ENCODE data around the gene SPRR2F. TPM values are rescaled to one million over a fixed set of nuclear protein-coding genes. Genes with fewer than 3 reads are reported as not detected.
"Not testable (repeated sequence)": the region's sequence is repeated elsewhere in the genome, so short reads cannot be mapped to it uniquely, and the experiment has no call there.

Gene SPRR2F
- not detected for total RNA-seq
- long read RNA-seq, result 0 reads

- no peak for DNase-seq (ENCODE audit: low spot score)
- intact Hi-C loops (cut with DNase I), result no loop called here
Measured at GRCh38 chr1:153113416-153113815, at the start of gene SPRR2F. Gene SPRR2F (minus strand): TSS chr1:153113516. CDS start chr1:153112733, 783 bp downstream.

GRCh38 chr1:153155541-153155940 is 42.2 kb upstream of the SPRR2F start:
- intact Hi-C loops (cut with DNase I), result no loop called here
- DNase-seq (ENCODE audit: low spot score), result no peak

- DNase-seq (ENCODE audit: low spot score), result no peak
- intact Hi-C loops (cut with DNase I), result no loop called here
Measured at GRCh38 chr1:153152481-153152880, 39.2 kb upstream of the SPRR2F start.

GRCh38 chr1:153150846-153151245 is 37.5 kb upstream of the SPRR2F start, which contains the start of gene SPRR2G:
Gene SPRR2G (minus strand): TSS chr1:153150890. CDS start chr1:153150110, 780 bp downstream.
- intact Hi-C loops (cut with DNase I), result no loop called here
- DNase-seq (ENCODE audit: low spot score), result no peak

- intact Hi-C loops (cut with DNase I), result no loop called here
- DNase-seq (ENCODE audit: low spot score), result no peak
Measured at GRCh38 chr1:153141377-153141776, 28.1 kb upstream of the SPRR2F start.

- intact Hi-C loops (cut with DNase I), result no loop called here
- DNase-seq (ENCODE audit: low spot score), result no peak
Measured at GRCh38 chr1:153140484-153140883, 27.2 kb upstream of the SPRR2F start.

GRCh38 chr1:153133743-153134142 is 20.4 kb upstream of the SPRR2F start:
- no peak for DNase-seq (ENCODE audit: low spot score)
- intact Hi-C loops (cut with DNase I), result no loop called here

- intact Hi-C loops (cut with DNase I), result no loop called here
- DNase-seq (ENCODE audit: low spot score), result no peak
Measured at GRCh38 chr1:153133267-153133666, 20.0 kb upstream of the SPRR2F start.

GRCh38 chr1:153128688-153129087 is 15.4 kb upstream of the SPRR2F start:
- intact Hi-C loops (cut with DNase I); DNase-seq (ENCODE audit: low spot score): not testable (repeated sequence)

GRCh38 chr1:153127296-153127695 is 14.0 kb upstream of the SPRR2F start:
- intact Hi-C loops (cut with DNase I), result no loop called here
- DNase-seq (ENCODE audit: low spot score), result no peak

GRCh38 chr1:153125536-153125935 is 12.2 kb upstream of the SPRR2F start:
- intact Hi-C loops (cut with DNase I), result no loop called here
- no peak for DNase-seq (ENCODE audit: low spot score)

GRCh38 chr1:153123793-153124192 is 10.5 kb upstream of the SPRR2F start:
- intact Hi-C loops (cut with DNase I); DNase-seq (ENCODE audit: low spot score): not testable (repeated sequence)

GRCh38 chr1:153122831-153123421 is 9.6 kb upstream of the SPRR2F start:
- intact Hi-C loops (cut with DNase I), result no loop called here
- DNase-seq (ENCODE audit: low spot score), result no peak

- DNase-seq (ENCODE audit: low spot score), result no peak
- intact Hi-C loops (cut with DNase I), result no loop called here
Measured at GRCh38 chr1:153120945-153121344, 7.6 kb upstream of the SPRR2F start.

GRCh38 chr1:153119491-153119971 is 6.2 kb upstream of the SPRR2F start:
- intact Hi-C loops (cut with DNase I), result no loop called here
- no peak for DNase-seq (ENCODE audit: low spot score)

GRCh38 chr1:153115264-153115663 is 1.9 kb upstream of the SPRR2F start:
- intact Hi-C loops (cut with DNase I), result not testable (repeated sequence)

GRCh38 chr1:153112454-153112853 is 862 bp downstream of the SPRR2F start:
- DNase-seq (ENCODE audit: low spot score); intact Hi-C loops (cut with DNase I): not testable (repeated sequence)

More at GRCh38 chr1:153115264-153115663, 1.9 kb upstream of the SPRR2F start:
- not testable (repeated sequence) for DNase-seq (ENCODE audit: low spot score)

- no peak for DNase-seq (ENCODE audit: low spot score)
- intact Hi-C loops (cut with DNase I), result no loop called here
Measured at GRCh38 chr1:153100245-153100644, 13.1 kb downstream of the SPRR2F start.

- DNase-seq (ENCODE audit: low spot score), result no peak
- intact Hi-C loops (cut with DNase I), result no loop called here
Measured at GRCh38 chr1:153099461-153100045, 13.8 kb downstream of the SPRR2F start.

- no peak for DNase-seq (ENCODE audit: low spot score)
- intact Hi-C loops (cut with DNase I), result no loop called here
Measured at GRCh38 chr1:153095764-153096163, 17.6 kb downstream of the SPRR2F start.

GRCh38 chr1:153094426-153094825 is 18.9 kb downstream of the SPRR2F start, which contains the start of gene SPRR2E:
Gene SPRR2E (minus strand): TSS chr1:153094526. CDS start chr1:153093751, 775 bp downstream.
- no peak for DNase-seq (ENCODE audit: low spot score)
- intact Hi-C loops (cut with DNase I), result no loop called here
